ENCODE measurements around the gene NMUR1.

The NMUR1 gene

GRCh38 chr2:231547315-231548110 is 17.3 kb upstream of the NMUR1 start (continued):
- TF ChIP-seq PRDM10 (tag by site-specific recombination; IDR thresholded peaks at IDR 0.05), result no peak
- no peak for TF ChIP-seq ZNF488 (tag by site-specific recombination; IDR thresholded peaks at IDR 0.05)
- TF ChIP-seq IKZF3 (tag by site-specific recombination; IDR thresholded peaks at IDR 0.05), result no peak
- no peak for TF ChIP-seq ZNF350 (tag by site-specific recombination; IDR thresholded peaks at IDR 0.05)
- TF ChIP-seq HOXC10 (CRISPR knock-in tag; IDR thresholded peaks at IDR 0.05), result no peak
- peak; percentile 53 for TF ChIP-seq ZBTB11 (tag by site-specific recombination; conservative IDR thresholded peaks at IDR 0.05; ENCODE audit: low read depth)
- peak; percentile 74 for TF ChIP-seq ZNF518A (tag by site-specific recombination; conservative IDR thresholded peaks at IDR 0.05; ENCODE audit: low read depth)
- TF ChIP-seq ZNF146 (tag by site-specific recombination; IDR thresholded peaks at IDR 0.05), result no peak
- TF ChIP-seq ZNF274 (IDR thresholded peaks at IDR 0.05; ENCODE audit: low read length), result no peak
- TF ChIP-seq ZNF274 (tag by site-specific recombination; IDR thresholded peaks at IDR 0.05; ENCODE audit: borderline replicate concordance), result no peak
- no peak for TF ChIP-seq ZNF280D (tag by site-specific recombination; IDR thresholded peaks at IDR 0.05)
- peak; percentile 51 for TF ChIP-seq ZNF426 (tag by site-specific recombination; IDR thresholded peaks at IDR 0.05)
- no peak for TF ChIP-seq KLF7 (tag by site-specific recombination; IDR thresholded peaks at IDR 0.05; ENCODE audit: borderline replicate concordance)
- no peak for TF ChIP-seq ZNF692 (tag by site-specific recombination; IDR thresholded peaks at IDR 0.05)
- 0 out of 2 replicates have a peak, but pooled peaks have one; percentile 9 for TF ChIP-seq ZNF654 (tag by site-specific recombination; IDR thresholded peaks at IDR 0.05; ENCODE audit: low read depth)
- TF ChIP-seq ZNF830 (tag by site-specific recombination; IDR thresholded peaks at IDR 0.05; ENCODE audit: low read depth), result no peak
- TF ChIP-seq BCL11A (tag by site-specific recombination; IDR thresholded peaks at IDR 0.05; ENCODE audit: low read depth), result no peak
- TF ChIP-seq SP7 (tag by site-specific recombination; IDR thresholded peaks at IDR 0.05), result no peak
- no peak for TF ChIP-seq ZNF624 (tag by site-specific recombination; IDR thresholded peaks at IDR 0.05)
- TF ChIP-seq ZNF623 (tag by site-specific recombination; IDR thresholded peaks at IDR 0.05), result peak; percentile 53
- TF ChIP-seq ZNF23 (tag by site-specific recombination; IDR thresholded peaks at IDR 0.05; ENCODE audit: borderline replicate concordance), result no peak
